GM12878 (cell line): ENCODE data around the gene PJA1.

ENCODE experiments used
- EZH2 ChIP-seq: IDR thresholded peaks from 2 replicates; pipeline ENCODE4 v1.6.1; 2012; ENCODE audit warnings: low read depth, mild to moderate bottlenecking, control low read depth, inconsistent platforms, low read length, borderline replicate concordance; ENCODE audit not compliant: control insufficient read depth
- RAD21 ChIP-seq: IDR thresholded peaks from 2 replicates; pipeline ENCODE4 v1.6.1; 2011; ENCODE audit warnings: mild to moderate bottlenecking, low read depth, low read length, moderate library complexity; ENCODE audit not compliant: insufficient read depth
- TF ChIP-seq, protein P1 (sequence below), 3 experiments: IDR thresholded peaks in 2 of 3; conservative IDR thresholded peaks in 1 of 3; 2 replicates each; pipeline ENCODE4 v1.5.1; 2011; ENCODE audit warnings: low read depth in 3 of 3, low read length in 3 of 3, mild to moderate bottlenecking in 3 of 3, control low read depth in 2 of 3, moderate library complexity in 2 of 3, inconsistent platforms in 1 of 3, mixed read lengths in 1 of 3; ENCODE audit not compliant: control insufficient read depth in 2 of 3, insufficient read depth in 1 of 3; ENCODE audit errors: extremely low read depth in 1 of 3
- TF ChIP-seq, protein P2 (sequence below): IDR thresholded peaks from 2 replicates; pipeline ENCODE4 v1.6.1; 2012; ENCODE audit warnings: low read length, inconsistent platforms

DNA sequence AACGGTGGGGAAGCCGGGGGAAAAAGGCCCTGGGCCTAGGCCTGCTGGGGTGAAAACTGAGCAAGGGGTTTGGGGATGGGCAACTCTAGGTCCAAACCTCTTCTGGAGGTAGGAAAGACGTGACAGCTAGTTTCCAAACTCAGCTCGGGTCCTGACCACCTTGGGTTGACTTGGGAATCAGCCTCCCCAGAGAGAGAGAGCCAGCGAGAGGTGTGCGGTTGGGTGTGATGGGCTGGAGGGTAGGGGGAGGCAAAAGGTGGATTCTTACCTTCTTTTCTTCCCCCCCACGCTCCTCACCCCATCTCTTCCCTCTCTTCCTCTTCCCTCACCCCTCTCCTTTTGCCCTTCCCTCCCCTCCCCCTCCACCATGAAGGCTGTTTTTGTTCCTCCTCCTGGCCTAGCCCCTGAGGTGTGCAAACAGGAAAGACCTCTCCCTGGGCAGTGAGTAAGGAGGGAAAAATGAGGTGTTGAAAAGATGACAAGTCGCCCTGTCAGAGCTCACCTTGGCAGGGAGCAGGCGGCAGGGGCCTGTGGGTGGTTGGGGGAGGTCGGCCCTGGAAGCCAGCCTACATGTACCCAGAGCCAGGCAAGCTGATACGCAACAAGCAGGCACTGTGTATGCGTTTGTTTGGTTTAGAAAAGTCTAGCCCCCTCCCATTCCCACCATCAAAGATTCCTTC lies 14.8 kb downstream of the PJA1 start:
- TF ChIP-seq, protein P1, sequence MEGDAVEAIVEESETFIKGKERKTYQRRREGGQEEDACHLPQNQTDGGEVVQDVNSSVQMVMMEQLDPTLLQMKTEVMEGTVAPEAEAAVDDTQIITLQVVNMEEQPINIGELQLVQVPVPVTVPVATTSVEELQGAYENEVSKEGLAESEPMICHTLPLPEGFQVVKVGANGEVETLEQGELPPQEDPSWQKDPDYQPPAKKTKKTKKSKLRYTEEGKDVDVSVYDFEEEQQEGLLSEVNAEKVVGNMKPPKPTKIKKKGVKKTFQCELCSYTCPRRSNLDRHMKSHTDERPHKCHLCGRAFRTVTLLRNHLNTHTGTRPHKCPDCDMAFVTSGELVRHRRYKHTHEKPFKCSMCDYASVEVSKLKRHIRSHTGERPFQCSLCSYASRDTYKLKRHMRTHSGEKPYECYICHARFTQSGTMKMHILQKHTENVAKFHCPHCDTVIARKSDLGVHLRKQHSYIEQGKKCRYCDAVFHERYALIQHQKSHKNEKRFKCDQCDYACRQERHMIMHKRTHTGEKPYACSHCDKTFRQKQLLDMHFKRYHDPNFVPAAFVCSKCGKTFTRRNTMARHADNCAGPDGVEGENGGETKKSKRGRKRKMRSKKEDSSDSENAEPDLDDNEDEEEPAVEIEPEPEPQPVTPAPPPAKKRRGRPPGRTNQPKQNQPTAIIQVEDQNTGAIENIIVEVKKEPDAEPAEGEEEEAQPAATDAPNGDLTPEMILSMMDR (IDR thresholded peaks at IDR 0.05 in 2 of 3, conservative IDR thresholded peaks at IDR 0.05 in 1 of 3; ENCODE audit: control insufficient read depth in 2 of 3, extremely low read depth in 1 of 3, insufficient read depth in 1 of 3, low read depth in 3 of 3, low read length in 3 of 3) = no peak
- TF ChIP-seq EZH2 (no peak), RAD21 (no peak)
- TF ChIP-seq, protein P2, sequence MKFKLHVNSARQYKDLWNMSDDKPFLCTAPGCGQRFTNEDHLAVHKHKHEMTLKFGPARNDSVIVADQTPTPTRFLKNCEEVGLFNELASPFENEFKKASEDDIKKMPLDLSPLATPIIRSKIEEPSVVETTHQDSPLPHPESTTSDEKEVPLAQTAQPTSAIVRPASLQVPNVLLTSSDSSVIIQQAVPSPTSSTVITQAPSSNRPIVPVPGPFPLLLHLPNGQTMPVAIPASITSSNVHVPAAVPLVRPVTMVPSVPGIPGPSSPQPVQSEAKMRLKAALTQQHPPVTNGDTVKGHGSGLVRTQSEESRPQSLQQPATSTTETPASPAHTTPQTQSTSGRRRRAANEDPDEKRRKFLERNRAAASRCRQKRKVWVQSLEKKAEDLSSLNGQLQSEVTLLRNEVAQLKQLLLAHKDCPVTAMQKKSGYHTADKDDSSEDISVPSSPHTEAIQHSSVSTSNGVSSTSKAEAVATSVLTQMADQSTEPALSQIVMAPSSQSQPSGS = no peak
